PFSK-1 (cell line): ENCODE results near the gene TTLL4.

Experiments
- POLR2AphosphoS5 ChIP-seq: IDR thresholded peaks from 2 replicates; pipeline ENCODE4 v1.6.1; 2012; ENCODE audit warnings: low read depth, mild to moderate bottlenecking, control low read depth, low read length, moderate library complexity
- TAF1 ChIP-seq: IDR thresholded peaks from 2 replicates; pipeline ENCODE4 v1.6.1; 2012; ENCODE audit warnings: low read length, control low read depth, borderline replicate concordance; ENCODE audit not compliant: insufficient read depth
- TF ChIP-seq, protein P1 (sequence below), 2 experiments: IDR thresholded peaks; 2 replicates each; pipeline versions ENCODE4 v1.6.1 to v1.8.0; 2011 to 2012; ENCODE audit warnings: low read depth in 2 of 2, low read length in 2 of 2, control low read depth in 1 of 2, inconsistent platforms in 1 of 2, mild to moderate bottlenecking in 1 of 2, moderate library complexity in 1 of 2; ENCODE audit not compliant: insufficient read depth in 1 of 2

DNA sequence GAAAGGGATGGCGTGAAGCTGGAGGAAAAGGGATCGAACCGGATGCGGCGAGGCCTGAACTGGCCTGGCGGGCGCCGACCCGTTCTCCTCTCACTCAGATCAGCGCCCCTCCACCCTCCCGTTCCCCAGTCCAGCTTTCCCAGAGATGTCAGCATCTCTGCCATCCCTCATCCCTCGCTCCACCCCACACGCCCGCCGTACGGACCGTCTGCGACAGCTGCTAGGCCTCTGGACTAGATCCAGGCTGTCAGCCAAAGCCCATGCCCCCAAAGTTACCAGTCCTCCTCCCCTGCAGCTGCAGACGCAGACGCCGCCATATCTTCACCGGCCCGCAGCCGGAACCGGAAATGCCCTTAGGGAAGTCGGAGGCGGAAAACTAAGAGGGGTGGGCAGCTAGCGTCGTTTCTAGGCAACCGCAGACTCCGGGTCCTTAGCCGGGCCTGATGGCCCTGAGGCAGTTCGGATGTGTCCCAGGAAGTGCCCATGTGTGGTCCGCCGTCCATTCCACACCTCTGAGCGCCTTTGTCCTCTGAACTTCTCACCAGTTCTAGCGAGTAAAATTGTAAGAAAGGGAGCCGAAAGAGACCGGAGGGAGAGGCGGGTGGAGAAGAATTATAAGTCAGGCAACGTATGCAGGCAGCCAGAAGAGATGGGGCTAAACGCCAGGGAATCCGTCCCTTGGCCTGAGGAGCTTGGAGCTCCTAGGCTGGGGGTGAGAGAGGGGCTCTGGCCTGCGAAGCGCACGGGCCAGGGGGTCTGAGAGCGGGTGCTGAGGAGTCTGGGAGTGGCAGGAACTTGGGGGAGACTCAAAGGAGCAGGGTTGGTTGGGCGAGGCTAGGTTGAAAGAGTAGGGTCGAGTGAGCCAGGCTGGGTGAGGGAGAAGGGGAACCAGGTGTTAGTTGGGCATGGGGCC lies 38.7 kb upstream of the TTLL4 start, which contains the start of the genes RNF25 and STK36:
- TF ChIP-seq, protein P1, sequence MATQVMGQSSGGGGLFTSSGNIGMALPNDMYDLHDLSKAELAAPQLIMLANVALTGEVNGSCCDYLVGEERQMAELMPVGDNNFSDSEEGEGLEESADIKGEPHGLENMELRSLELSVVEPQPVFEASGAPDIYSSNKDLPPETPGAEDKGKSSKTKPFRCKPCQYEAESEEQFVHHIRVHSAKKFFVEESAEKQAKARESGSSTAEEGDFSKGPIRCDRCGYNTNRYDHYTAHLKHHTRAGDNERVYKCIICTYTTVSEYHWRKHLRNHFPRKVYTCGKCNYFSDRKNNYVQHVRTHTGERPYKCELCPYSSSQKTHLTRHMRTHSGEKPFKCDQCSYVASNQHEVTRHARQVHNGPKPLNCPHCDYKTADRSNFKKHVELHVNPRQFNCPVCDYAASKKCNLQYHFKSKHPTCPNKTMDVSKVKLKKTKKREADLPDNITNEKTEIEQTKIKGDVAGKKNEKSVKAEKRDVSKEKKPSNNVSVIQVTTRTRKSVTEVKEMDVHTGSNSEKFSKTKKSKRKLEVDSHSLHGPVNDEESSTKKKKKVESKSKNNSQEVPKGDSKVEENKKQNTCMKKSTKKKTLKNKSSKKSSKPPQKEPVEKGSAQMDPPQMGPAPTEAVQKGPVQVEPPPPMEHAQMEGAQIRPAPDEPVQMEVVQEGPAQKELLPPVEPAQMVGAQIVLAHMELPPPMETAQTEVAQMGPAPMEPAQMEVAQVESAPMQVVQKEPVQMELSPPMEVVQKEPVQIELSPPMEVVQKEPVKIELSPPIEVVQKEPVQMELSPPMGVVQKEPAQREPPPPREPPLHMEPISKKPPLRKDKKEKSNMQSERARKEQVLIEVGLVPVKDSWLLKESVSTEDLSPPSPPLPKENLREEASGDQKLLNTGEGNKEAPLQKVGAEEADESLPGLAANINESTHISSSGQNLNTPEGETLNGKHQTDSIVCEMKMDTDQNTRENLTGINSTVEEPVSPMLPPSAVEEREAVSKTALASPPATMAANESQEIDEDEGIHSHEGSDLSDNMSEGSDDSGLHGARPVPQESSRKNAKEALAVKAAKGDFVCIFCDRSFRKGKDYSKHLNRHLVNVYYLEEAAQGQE (IDR thresholded peaks at IDR 0.05; ENCODE audit: insufficient read depth in 1 of 2, low read depth in 2 of 2, low read length in 2 of 2) = peak in 1 of 2 experiments; percentile 40; a peak in 1 of 4 replicates
- TF ChIP-seq POLR2AphosphoS5 (peak; percentile 90), TAF1 (peak; percentile 65; the same call in 1 of the 2 replicates)
